ENCODE measurements around the gene RDX. TPM values are rescaled to one million over a fixed set of nuclear protein-coding genes. Genes with fewer than 3 reads are reported as not detected.

The RDX gene
- total and polyA plus RNA-seq, 2 experiments from 2014 or later, result 45.2 to 226 TPM

GRCh38 chr11:110185121-110185591 lies 111.3 kb downstream of the RDX start (continued):
- TF ChIP-seq ETS1 (IDR thresholded peaks at IDR 0.05) (no peak), NANOG (IDR thresholded peaks at IDR 0.05; ENCODE audit: borderline replicate concordance) (no peak), POLR2AphosphoS5 (IDR thresholded peaks at IDR 0.05; ENCODE audit: low read depth) (no peak), CTCF (conservative IDR thresholded peaks at IDR 0.05; ENCODE audit: low read depth in 2 of 2) (no peak), REST (IDR thresholded peaks at IDR 0.05; ENCODE audit: unreplicated experiment) (no peak)

GRCh38 chr11:110184456-110184855 lies 112.0 kb downstream of the RDX start:
- no peak overlapping the region for H3K27ac ChIP-seq (ENCODE audit: low read depth)
- no peak overlapping the region for H3K4me2 ChIP-seq

More at GRCh38 chr11:110184456-110184855, 112.0 kb downstream of the RDX start:
- DNase-seq (ENCODE audit: low spot score) (no peak), ATAC-seq (no peak)
- H3K27ac Mint-ChIP-seq, result no peak overlapping the region
- H3K36me3 Mint-ChIP-seq (ENCODE audit: low read depth), result no peaks in the 10 kb centered on the region
- H3K4me1 ChIP-seq (ENCODE audit: insufficient read depth), result peaks cover 18% of the 10 kb centered on the region
- H3K4me3 ChIP-seq, result no peak overlapping the region
- no peaks in the 10 kb centered on the region for H3K36me3 ChIP-seq (ENCODE audit: insufficient read depth)
- H3K79me2 ChIP-seq (replicated peaks; ENCODE audit: insufficient read depth), result no peaks in the 10 kb centered on the region
- H3K4me1 Mint-ChIP-seq, result peaks cover 26% of the 10 kb centered on the region
- H3K9me2 ChIP-seq (ENCODE audit: insufficient read depth), result peaks cover 5% of the 10 kb centered on the region; the same call in 1 of the 2 replicates
- H3K27me3 Mint-ChIP-seq (ENCODE audit: insufficient read depth, low read depth, poor library complexity), result peaks cover 18% of the 10 kb centered on the region
- no peaks in the 10 kb centered on the region for H3F3A ChIP-seq (replicated peaks; ENCODE audit: low read depth)
- TF ChIP-seq EZH2phosphoT487 (IDR thresholded peaks at IDR 0.05; ENCODE audit: unreplicated experiment) (no peak), ZNF114 (CRISPR knock-in tag; IDR thresholded peaks at IDR 0.05) (no peak), STAT1 (IDR thresholded peaks at IDR 0.05; ENCODE audit: unreplicated experiment) (no peak), NANOG (IDR thresholded peaks at IDR 0.05; ENCODE audit: borderline replicate concordance) (no peak), CREB1 (CRISPR knock-in tag; IDR thresholded peaks at IDR 0.05; ENCODE audit: low read depth) (no peak), CTCF (conservative IDR thresholded peaks at IDR 0.05; ENCODE audit: low read depth in 2 of 2) (no peak), POLR2AphosphoS5 (IDR thresholded peaks at IDR 0.05; ENCODE audit: low read depth) (no peak)
- no peak overlapping the region for H3K4me3 Mint-ChIP-seq
- H4K20me1 ChIP-seq (replicated peaks; ENCODE audit: insufficient read depth), result no peaks in the 10 kb centered on the region
- peaks cover 4% of the 10 kb centered on the region; the same call in 1 of the 3 replicates for H3K9me3 Mint-ChIP-seq
- no peak overlapping the region for H2AFZ ChIP-seq
- H3K27me3 ChIP-seq (ENCODE audit: insufficient read depth), result no peaks in the 10 kb centered on the region

Data from GM23338 (cell line).